WTC11 (cell line): Measurements from ENCODE around the gene CDK2.

Experiments
- CREM ChIP-seq: sonication (generic); formaldehyde crosslinking; IDR thresholded peaks from 2 replicates; pipeline ENCODE4 v1.8.1; 2022; ENCODE audit warnings: mild to moderate bottlenecking, missing genetic modification reagents, moderate library complexity
- JUN ChIP-seq: sonication (generic); formaldehyde crosslinking; IDR thresholded peaks from 2 replicates; pipeline ENCODE4 v1.8.0; 2023; ENCODE audit warnings: mild to moderate bottlenecking, missing genetic modification reagents
- KAT7 ChIP-seq: sonication (generic); formaldehyde crosslinking; IDR thresholded peaks from 2 replicates; pipeline ENCODE4 v1.8.1; 2023; ENCODE audit warnings: missing genetic modification reagents, mild to moderate bottlenecking, borderline replicate concordance
- NR2C2 ChIP-seq: sonication (generic); formaldehyde crosslinking; IDR thresholded peaks from 2 replicates; pipeline ENCODE4 v1.8.0; 2022; ENCODE audit warnings: mild to moderate bottlenecking, missing genetic modification reagents
- NR3C1 ChIP-seq: sonication (generic); formaldehyde crosslinking; conservative IDR thresholded peaks from 2 replicates; pipeline ENCODE4 v1.8.1; 2023; ENCODE audit warnings: low read depth, mild to moderate bottlenecking, missing genetic modification reagents
- RELA ChIP-seq: sonication (generic); formaldehyde crosslinking; IDR thresholded peaks from 2 replicates; pipeline ENCODE4 v1.8.1; 2022; ENCODE audit warnings: missing genetic modification reagents, mild to moderate bottlenecking, borderline replicate concordance
- SMAD3 ChIP-seq: sonication (generic); formaldehyde crosslinking; IDR thresholded peaks from 2 replicates; pipeline ENCODE4 v1.8.0; 2022; ENCODE audit warnings: missing genetic modification reagents, mild to moderate bottlenecking, borderline replicate concordance
- TF ChIP-seq, protein P1 (sequence below): fragments of 200-600 bp; IDR thresholded peaks from 2 replicates; pipeline ENCODE4 v1.8.0; 2022; ENCODE audit warnings: antibody characterized with exemption

DNA sequence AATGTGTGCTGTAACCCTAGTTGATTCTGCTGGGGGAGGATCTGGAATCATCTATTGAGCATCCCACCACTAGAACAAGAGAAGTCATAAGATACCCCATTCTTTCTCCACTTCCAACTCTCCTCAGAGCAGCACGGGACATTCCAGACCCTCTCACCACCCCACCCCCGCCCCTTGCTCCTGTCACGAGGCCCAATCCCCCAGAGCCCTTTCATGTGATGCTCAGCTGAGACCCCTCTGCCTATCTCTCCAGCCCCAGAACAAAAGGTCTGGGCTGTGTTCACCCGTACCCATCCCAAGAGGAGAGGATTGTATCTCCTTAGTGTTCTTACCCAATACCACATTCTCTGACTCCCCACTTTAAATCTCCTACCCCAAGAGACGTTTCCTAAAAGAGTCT is 1.4 kb upstream of the CDK2 start:
- TF ChIP-seq, protein P1, sequence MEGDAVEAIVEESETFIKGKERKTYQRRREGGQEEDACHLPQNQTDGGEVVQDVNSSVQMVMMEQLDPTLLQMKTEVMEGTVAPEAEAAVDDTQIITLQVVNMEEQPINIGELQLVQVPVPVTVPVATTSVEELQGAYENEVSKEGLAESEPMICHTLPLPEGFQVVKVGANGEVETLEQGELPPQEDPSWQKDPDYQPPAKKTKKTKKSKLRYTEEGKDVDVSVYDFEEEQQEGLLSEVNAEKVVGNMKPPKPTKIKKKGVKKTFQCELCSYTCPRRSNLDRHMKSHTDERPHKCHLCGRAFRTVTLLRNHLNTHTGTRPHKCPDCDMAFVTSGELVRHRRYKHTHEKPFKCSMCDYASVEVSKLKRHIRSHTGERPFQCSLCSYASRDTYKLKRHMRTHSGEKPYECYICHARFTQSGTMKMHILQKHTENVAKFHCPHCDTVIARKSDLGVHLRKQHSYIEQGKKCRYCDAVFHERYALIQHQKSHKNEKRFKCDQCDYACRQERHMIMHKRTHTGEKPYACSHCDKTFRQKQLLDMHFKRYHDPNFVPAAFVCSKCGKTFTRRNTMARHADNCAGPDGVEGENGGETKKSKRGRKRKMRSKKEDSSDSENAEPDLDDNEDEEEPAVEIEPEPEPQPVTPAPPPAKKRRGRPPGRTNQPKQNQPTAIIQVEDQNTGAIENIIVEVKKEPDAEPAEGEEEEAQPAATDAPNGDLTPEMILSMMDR, result no peak
- TF ChIP-seq RELA (CRISPR knock-in tag) (no peak), NR3C1 (no peak), NR2C2 (CRISPR knock-in tag) (no peak), KAT7 (no peak), CREM (CRISPR knock-in tag) (no peak), SMAD3 (no peak), JUN (CRISPR knock-in tag) (no peak)
